CD4-positive, CD25-positive, alpha-beta regulatory T cell (primary cell): Measurements from ENCODE around the gene CNTNAP2. TPM values are rescaled to one million over a fixed set of nuclear protein-coding genes. Genes with fewer than 3 reads are reported as not detected.
"Not testable (repeated sequence)": the region's sequence is repeated elsewhere in the genome, so short reads cannot be mapped to it uniquely, and the experiment has no call there.

Experiments used
- ATAC-seq, 2 donors: fragments of 150-1000 bp; cut with Tn5 transposase; one replicate each; pipeline ENCODE4 v1.10.0; 2021; ENCODE audit warnings: low read depth in 2 of 2, moderate number of reproducible peaks in 2 of 2, moderate library complexity in 1 of 2
- DNase-seq, 3 donors: peaks; one replicate each; pipeline versions ENCODE4 v3.0.0 to v3.0.0-alpha.2; 2012 to 2022; ENCODE audit warnings: mixed read lengths in 1 of 3
- H3K27ac ChIP-seq: one replicate; pipeline ENCODE4 v1.7.0; 2013; ENCODE audit warnings: mild to moderate bottlenecking, low read length; ENCODE audit not compliant: insufficient read depth, poor library complexity, severe bottlenecking
- H3K27me3 ChIP-seq: one replicate; pipeline ENCODE4 v1.7.0; 2013; ENCODE audit warnings: low read length; ENCODE audit not compliant: control insufficient read depth, insufficient read depth
- H3K36me3 ChIP-seq: one replicate; pipeline ENCODE4 v1.7.0; 2013; ENCODE audit warnings: mild to moderate bottlenecking, low read length, moderate library complexity; ENCODE audit not compliant: control insufficient read depth, insufficient read depth
- H3K4me1 ChIP-seq: 2 replicates; pipeline ENCODE4 v1.7.0; 2013; ENCODE audit warnings: mild to moderate bottlenecking, low read length; ENCODE audit not compliant: insufficient read depth, control insufficient read depth, poor library complexity, severe bottlenecking
- H3K4me3 ChIP-seq: one replicate; pipeline ENCODE4 v1.7.0; 2013; ENCODE audit warnings: low read depth, mild to moderate bottlenecking, low read length, moderate library complexity
- H3K9me3 ChIP-seq, 2 experiments: 1 replicate in 1 of 2; 2 replicates in 1 of 2; pipeline ENCODE4 v1.7.0; 2013; ENCODE audit warnings: low read length in 2 of 2, mild to moderate bottlenecking in 1 of 2, moderate library complexity in 1 of 2; ENCODE audit not compliant: control insufficient read depth in 2 of 2
- H3K27ac Mint-ChIP-seq, 3 donors: one replicate each; pipeline ENCODE4 v1.8.0; 2020 to 2022; ENCODE audit warnings: mild to moderate bottlenecking in 3 of 3, mixed read lengths in 3 of 3, moderate library complexity in 2 of 3
- H3K27me3 Mint-ChIP-seq: one replicate; pipeline ENCODE4 v1.8.0; 2022; ENCODE audit warnings: mild to moderate bottlenecking, mixed read lengths
- H3K36me3 Mint-ChIP-seq: one replicate; pipeline ENCODE4 v1.8.0; 2020; ENCODE audit warnings: mixed read lengths
- H3K4me1 Mint-ChIP-seq, 4 donors: one replicate each; pipeline ENCODE4 v1.8.0; 2020 to 2022; ENCODE audit warnings: mixed read lengths in 4 of 4, mild to moderate bottlenecking in 1 of 4
- H3K4me3 Mint-ChIP-seq, 4 donors: one replicate each; pipeline ENCODE4 v1.8.0; 2020 to 2022; ENCODE audit warnings: mild to moderate bottlenecking in 4 of 4, mixed read lengths in 4 of 4, moderate library complexity in 3 of 4
- H3K9me3 Mint-ChIP-seq, 7 donors: one replicate each; pipeline ENCODE4 v1.8.0; 2020 to 2022; ENCODE audit warnings: mixed read lengths in 7 of 7, mild to moderate bottlenecking in 3 of 7, moderate library complexity in 2 of 7
- polyA plus RNA-seq, 4 donors: library from polyadenylated mRNA; unstranded; fragments of 300-500 nt; fragmentation: Illumina TruSeq; gene quantifications; one replicate each; pipeline ENCODE4 v1.2.3, GENCODE V29; 2021
- total RNA-seq: library from RNA; stranded (reverse); gene quantifications from one replicate; pipeline ENCODE4 v1.2.3, GENCODE V29; 2022

The CNTNAP2 gene
- total and polyA plus RNA-seq, 5 donors from 2014 or later = 0.02 to 0.15 TPM; not detected in 3

- ATAC-seq (no peak), DNase-seq (no peak)
- H3K36me3 Mint-ChIP-seq = no peaks in the 10 kb centered on the region
- H3K4me1 Mint-ChIP-seq = peaks cover 0 to 4% (median 0%) of the 10 kb centered on the region in 4 donors
- peaks cover 6% of the 10 kb centered on the region for H3K27me3 Mint-ChIP-seq
- Histone ChIP-seq H3K9me3 (no peaks in the 10 kb centered on the region), H3K27ac (no peak overlapping the region), H3K4me1 (no peaks in the 10 kb centered on the region), H3K27me3 (peaks cover 3% of the 10 kb centered on the region), H3K4me3 (no peak overlapping the region), H3K36me3 (no peaks in the 10 kb centered on the region)
- H3K27ac Mint-ChIP-seq = no peak overlapping the region
- peaks cover 0 to 12% (median 1%) of the 10 kb centered on the region in 7 donors for H3K9me3 Mint-ChIP-seq
- no peak overlapping the region for H3K4me3 Mint-ChIP-seq
Measured at GRCh38 chr7:148328906-148329305, 2212.3 kb downstream of the CNTNAP2 start.

GRCh38 chr7:148330124-148330818, 2213.7 kb downstream of the CNTNAP2 start:
- Histone ChIP-seq H3K9me3 (no peaks in the 10 kb centered on the region), H3K27me3 (peaks cover 4% of the 10 kb centered on the region), H3K4me3 (no peak overlapping the region), H3K27ac (no peak overlapping the region), H3K4me1 (no peaks in the 10 kb centered on the region), H3K36me3 (no peaks in the 10 kb centered on the region)
- Mint-ChIP-seq H3K27me3 (peaks cover 6% of the 10 kb centered on the region), H3K9me3 (peaks cover 0 to 12% (median 1%) of the 10 kb centered on the region in 7 donors), H3K36me3 (no peaks in the 10 kb centered on the region), H3K4me1 (peaks cover 0 to 4% (median 0%) of the 10 kb centered on the region in 4 donors), H3K4me3 (no peak overlapping the region), H3K27ac (peak overlapping the region; percentile 48 to 94 (median 74))
- no peak for DNase-seq
- ATAC-seq = no peak

GRCh38 chr7:148330822-148331221, 2214.2 kb downstream of the CNTNAP2 start:
- no peaks in the 10 kb centered on the region for H3K4me1 ChIP-seq
- Mint-ChIP-seq H3K4me3 (no peak overlapping the region), H3K9me3 (peaks cover 0 to 12% (median 1%) of the 10 kb centered on the region in 7 donors), H3K4me1 (peaks cover 0 to 4% (median 0%) of the 10 kb centered on the region in 4 donors), H3K27ac (peak overlapping the region in 2 of 3 donors; percentile 14 to 94), H3K36me3 (no peaks in the 10 kb centered on the region), H3K27me3 (peaks cover 3% of the 10 kb centered on the region)
- no peak overlapping the region for H3K27ac ChIP-seq
- ATAC-seq (no peak), DNase-seq (no peak)
- no peaks in the 10 kb centered on the region for H3K36me3 ChIP-seq
- no peaks in the 10 kb centered on the region for H3K9me3 ChIP-seq
- H3K27me3 ChIP-seq = peaks cover 7% of the 10 kb centered on the region
- H3K4me3 ChIP-seq = no peak overlapping the region

GRCh38 chr7:148331456-148331855, 2214.9 kb downstream of the CNTNAP2 start:
- not testable (repeated sequence) for H3K4me3 Mint-ChIP-seq, ATAC-seq, H3K4me1 ChIP-seq, H3K4me1 Mint-ChIP-seq, H3K27me3 Mint-ChIP-seq, H3K4me3 ChIP-seq, H3K36me3 Mint-ChIP-seq, H3K27me3 ChIP-seq, H3K36me3 ChIP-seq, H3K27ac Mint-ChIP-seq, H3K27ac ChIP-seq, H3K9me3 ChIP-seq
- DNase-seq = peak in 1 of 3 donors; percentile 4
- peaks cover 0 to 12% (median 1%) of the 10 kb centered on the region in 7 donors for H3K9me3 Mint-ChIP-seq

- Histone ChIP-seq H3K27ac (no peak overlapping the region), H3K4me1 (no peaks in the 10 kb centered on the region), H3K9me3 (no peaks in the 10 kb centered on the region), H3K36me3 (no peaks in the 10 kb centered on the region), H3K4me3 (no peak overlapping the region), H3K27me3 (peaks cover 19% of the 10 kb centered on the region)
- H3K4me3 Mint-ChIP-seq = no peak overlapping the region
- ATAC-seq (no peak), DNase-seq (no peak)
- H3K9me3 Mint-ChIP-seq = peaks cover 0 to 12% (median 1%) of the 10 kb centered on the region in 7 donors
- H3K36me3 Mint-ChIP-seq = no peaks in the 10 kb centered on the region
- peaks cover 0 to 4% (median 0%) of the 10 kb centered on the region in 4 donors for H3K4me1 Mint-ChIP-seq
- H3K27ac Mint-ChIP-seq = no peak overlapping the region
- peaks cover 15% of the 10 kb centered on the region for H3K27me3 Mint-ChIP-seq
Measured at GRCh38 chr7:148332191-148333186, 2215.9 kb downstream of the CNTNAP2 start.

GRCh38 chr7:148334441-148334956, 2217.9 kb downstream of the CNTNAP2 start:
- Histone ChIP-seq H3K4me3 (no peak overlapping the region), H3K27me3 (peaks cover 32% of the 10 kb centered on the region), H3K4me1 (peaks cover 6% of the 10 kb centered on the region), H3K9me3 (no peaks in the 10 kb centered on the region), H3K36me3 (no peaks in the 10 kb centered on the region), H3K27ac (no peak overlapping the region)
- DNase-seq (no peak), ATAC-seq (no peak)
- peak overlapping the region in 1 of 3 donors; percentile 17 for H3K27ac Mint-ChIP-seq
- H3K36me3 Mint-ChIP-seq = no peaks in the 10 kb centered on the region
- peaks cover 35% of the 10 kb centered on the region for H3K27me3 Mint-ChIP-seq
- peaks cover 0 to 7% (median 3%) of the 10 kb centered on the region in 4 donors for H3K4me1 Mint-ChIP-seq
- H3K4me3 Mint-ChIP-seq = no peak overlapping the region
- H3K9me3 Mint-ChIP-seq = peaks cover 0 to 10% (median 1%) of the 10 kb centered on the region in 7 donors

- peaks cover 0 to 12% (median 3%) of the 10 kb centered on the region in 4 donors for H3K4me1 Mint-ChIP-seq
- H3K9me3 ChIP-seq = no peaks in the 10 kb centered on the region
- H3K27me3 Mint-ChIP-seq = peaks cover 41% of the 10 kb centered on the region
- peaks cover 9% of the 10 kb centered on the region for H3K4me1 ChIP-seq
- no peaks in the 10 kb centered on the region for H3K36me3 ChIP-seq
- H3K27ac Mint-ChIP-seq = no peak overlapping the region
- DNase-seq (no peak), ATAC-seq (no peak)
- no peaks in the 10 kb centered on the region for H3K36me3 Mint-ChIP-seq
- H3K27me3 ChIP-seq = peaks cover 35% of the 10 kb centered on the region
- H3K9me3 Mint-ChIP-seq = peaks cover 0 to 6% (median 0%) of the 10 kb centered on the region in 7 donors
- H3K4me3 ChIP-seq = no peak overlapping the region
- H3K27ac ChIP-seq = no peak overlapping the region
- H3K4me3 Mint-ChIP-seq = no peak overlapping the region
Measured at GRCh38 chr7:148334959-148335577, 2218.5 kb downstream of the CNTNAP2 start.
